CD4-positive, alpha-beta T cell treated with Interleukin-2 at 100 ng/mL for 4 hours (primary cell): Measurements from ENCODE around the gene CCNK.

Experiments used
- DNase-seq: peaks from one replicate; pipeline ENCODE4 v3.0.0-alpha.2; 2020; ENCODE audit warnings: low spot score

CCNK gene

GRCh38 chr14:99507860-99508640, 26.8 kb downstream of the CCNK start:
- no peak for DNase-seq

DNA sequence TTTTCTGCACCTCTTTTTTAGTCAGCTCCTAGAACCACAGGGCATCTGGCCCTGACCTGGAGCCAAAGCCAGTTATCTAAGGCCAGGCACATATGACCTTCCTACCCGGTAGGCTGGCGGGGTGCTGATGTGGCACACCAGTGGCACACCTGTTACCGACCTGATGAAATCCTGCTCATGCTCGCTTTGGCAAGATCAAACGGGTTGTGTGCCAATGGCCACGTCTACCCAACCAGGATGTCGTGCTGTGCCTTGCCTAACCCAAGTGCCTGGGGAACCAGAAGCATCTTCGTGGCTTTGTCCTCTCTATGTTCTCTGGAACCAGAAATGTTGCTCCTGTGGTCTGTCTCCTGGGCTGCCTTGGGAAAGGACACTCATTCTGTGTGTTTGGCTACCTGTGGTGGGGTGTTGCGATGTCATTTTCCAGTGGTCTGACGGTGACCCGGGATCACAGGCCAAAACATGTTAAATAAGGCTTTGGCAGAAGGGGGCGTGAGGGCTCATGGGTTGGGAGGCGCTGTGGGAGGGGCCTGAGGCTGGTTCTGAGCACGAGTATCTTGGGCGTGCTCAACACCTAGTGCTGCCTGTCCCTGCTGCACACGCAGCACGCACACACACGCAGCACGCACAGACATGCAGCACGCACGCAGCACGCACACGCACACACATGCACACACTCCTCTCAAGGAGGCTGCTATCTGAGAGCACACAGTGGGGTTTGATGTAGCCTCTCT, 27.9 kb downstream of the CCNK start:
- DNase-seq: no peak

GRCh38 chr14:99509871-99510555, 28.8 kb downstream of the CCNK start:
- no peak for DNase-seq

DNA sequence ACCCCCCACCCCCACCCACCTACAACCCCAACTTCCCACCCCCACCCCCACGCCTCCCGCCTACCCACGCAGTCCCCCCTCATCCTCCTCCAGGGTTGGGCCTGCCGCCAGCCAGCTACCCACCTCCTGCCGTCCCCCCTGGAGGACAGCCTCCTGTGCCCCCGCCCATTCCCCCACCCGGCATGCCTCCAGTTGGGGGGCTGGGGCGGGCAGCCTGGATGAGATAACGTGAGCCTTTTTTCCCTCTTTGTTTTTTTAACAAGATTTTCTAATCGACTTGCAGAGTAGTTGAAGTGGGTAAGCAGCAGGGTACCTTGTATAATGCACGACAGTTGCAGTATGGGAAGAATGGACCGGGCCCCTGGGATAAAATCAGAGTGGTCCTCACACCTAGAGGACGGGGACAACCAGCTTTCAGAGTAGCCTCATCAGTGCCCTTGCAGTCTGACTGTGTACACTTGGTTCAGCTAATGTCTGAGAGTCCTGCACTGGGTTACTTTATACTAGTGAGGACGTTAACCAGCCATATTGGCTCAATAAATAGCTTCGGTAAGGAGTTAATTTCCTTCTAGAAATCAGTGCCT, 29.4 kb downstream of the CCNK start:
- DNase-seq: no peak

- no peak for DNase-seq
These were observed 30.4 kb downstream of the CCNK start for GRCh38 chr14:99511421-99512109.

DNA sequence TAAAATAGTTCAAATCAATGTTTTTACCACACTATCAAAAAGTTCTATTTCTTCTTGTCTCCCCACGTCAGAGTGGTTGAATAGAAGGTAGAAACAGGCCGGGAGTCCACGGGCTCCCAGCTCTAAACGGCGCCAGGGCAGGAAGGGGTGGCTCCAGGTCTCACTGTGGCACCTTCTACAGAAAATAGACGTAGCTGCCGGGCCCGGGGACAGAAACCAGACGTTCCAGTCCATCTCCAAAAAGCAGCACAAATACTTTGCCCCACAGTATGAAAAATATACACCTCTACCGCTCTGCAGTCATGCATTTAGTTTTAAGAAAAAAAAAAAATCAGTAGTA, 30.9 kb downstream of the CCNK start:
- no peak for DNase-seq

- no peak for DNase-seq
These were observed 31.5 kb downstream of the CCNK start for GRCh38 chr14:99512571-99513182.

DNA sequence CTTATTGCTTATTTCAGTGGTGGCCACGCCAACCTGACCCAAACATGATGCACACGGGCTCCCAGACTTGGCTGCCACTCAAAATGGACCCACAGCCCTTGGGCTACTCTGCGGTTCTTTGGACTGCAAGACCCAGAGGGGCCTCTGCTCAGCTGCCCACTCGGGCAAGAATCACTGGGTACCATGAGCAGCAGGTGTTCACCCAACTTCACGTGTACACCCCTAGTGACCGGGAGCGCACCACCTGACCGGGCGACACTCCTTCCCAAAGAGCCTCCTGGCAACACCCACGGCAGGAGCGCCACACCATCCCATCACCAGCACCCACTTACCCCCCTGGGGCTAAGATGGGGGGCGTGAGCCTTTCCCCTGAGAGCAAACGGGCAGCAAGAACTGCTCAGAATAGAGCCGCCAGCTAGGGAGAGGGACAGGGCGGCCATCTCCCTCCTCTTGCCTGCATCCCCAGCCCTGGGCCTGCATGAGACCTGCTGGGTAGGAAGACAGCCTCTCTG, 32.0 kb downstream of the CCNK start:
- DNase-seq: no peak

GRCh38 chr14:99513946-99514551, 32.8 kb downstream of the CCNK start:
- no peak for DNase-seq

DNA sequence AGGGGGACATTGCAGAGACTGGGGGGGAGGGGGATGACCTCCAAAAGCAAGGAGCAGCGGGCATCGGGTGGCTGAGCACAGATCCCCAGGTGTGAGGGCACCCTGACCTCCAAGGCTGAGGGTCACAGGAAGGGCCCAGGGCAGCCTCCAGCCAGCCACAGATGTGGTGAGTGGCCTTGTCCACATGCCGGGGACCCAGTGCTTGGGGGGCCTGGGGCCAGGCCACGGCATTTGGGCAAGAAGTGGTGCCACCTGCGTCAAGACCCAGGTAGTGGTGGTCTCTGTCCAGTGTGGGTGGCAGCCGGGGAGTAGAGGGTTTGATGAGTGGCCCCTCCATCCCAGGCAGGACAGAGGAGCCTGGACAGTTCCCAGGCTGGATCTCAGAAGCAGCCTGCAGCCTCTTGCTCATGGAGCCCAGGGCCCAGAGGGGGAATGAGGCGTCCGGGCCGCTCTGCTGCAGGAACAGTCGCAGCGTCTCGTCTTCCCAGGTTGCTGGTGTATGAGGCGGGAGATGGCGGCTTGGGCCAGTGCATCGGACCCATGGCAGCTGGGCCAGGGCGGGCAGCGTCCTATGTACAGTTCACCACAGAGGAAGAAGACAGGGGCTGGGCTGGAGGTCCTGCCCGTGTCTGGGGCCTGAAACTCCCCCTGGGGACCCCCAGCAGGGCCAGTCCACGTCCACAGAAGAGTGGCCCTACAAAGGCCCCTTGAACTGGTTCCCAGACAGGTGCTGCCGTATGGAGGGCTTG, 33.5 kb downstream of the CCNK start:
- DNase-seq: no peak

DNA sequence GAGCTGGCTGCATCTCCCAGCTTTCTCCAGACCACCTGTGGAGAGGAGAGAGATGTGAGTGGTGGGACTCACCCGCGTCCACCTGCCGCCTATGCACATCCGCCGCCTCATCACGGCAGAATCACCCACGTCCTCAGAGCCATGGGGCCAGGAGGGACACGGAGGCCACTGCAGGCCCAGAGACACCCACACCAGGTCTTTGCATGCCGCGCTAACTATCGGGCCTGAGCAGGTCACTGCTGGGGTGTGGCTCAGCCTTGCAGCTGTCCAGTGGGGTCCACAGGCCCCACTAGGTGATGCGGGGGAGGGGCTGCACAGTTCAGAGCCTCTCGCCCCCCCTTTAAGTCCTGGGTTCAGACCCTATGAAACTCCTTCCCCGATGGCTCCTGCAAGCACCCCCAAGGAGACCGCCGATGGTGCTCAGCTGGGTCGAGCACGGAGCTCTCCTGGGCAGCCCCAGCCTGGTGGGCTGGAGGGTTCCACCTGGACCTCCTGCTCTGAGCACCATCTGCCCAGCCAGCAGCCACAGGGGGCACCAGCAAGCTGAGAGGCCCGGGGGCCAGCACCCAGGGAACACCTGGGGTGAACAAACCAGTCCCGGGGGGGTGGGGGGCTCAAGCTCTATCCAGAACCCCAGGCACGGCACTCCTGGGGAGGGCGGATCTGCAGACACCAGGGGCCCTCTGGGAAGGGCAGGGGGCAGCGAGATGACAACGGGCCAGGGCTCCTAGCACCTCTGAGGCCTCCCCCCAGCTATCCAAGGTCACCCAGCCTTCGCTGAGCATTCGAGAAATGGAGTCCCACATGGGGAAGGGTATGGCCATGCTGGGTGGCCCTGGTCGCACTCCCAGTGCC, 34.3 kb downstream of the CCNK start:
- no peak for DNase-seq

DNA sequence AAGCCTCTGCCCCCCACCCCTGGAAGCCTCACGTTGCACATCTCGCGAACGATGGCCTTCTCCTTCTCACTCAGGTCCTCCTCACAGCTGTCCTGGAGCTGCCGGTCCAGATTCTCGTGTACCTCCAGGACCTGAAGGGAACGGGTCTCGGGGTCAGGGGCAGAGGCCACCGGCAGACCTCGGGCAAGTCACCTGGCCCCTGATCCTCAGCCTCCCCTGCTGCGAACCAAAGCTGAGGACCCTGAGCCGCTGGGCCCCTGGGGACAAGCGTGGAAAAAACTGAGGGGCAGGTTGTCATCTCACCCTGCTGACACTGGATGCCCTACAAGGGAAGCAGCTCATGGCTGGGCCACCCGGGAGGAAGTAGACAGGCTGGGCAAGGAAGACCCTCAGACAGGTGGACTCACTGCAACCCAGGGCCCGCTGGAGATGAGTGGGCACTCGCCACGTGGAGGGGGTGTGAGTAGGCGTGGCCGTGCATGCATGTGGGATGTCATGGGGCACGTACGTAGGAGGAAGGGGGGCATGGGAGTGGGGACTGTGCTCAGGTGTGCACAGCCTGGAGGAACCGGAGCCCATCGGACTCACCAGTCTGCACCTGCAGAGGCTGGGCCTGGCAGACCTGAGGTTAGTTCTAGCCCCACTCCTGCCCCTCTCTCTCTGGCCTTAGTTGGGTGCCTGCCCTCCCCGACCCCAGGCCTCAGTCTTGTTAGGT, 35.1 kb downstream of the CCNK start:
- DNase-seq: no peak

- DNase-seq: no peak
These were observed 35.8 kb downstream of the CCNK start for GRCh38 chr14:99516871-99517642.

- DNase-seq: no peak
These were observed 36.6 kb downstream of the CCNK start for GRCh38 chr14:99517643-99518381.

DNA sequence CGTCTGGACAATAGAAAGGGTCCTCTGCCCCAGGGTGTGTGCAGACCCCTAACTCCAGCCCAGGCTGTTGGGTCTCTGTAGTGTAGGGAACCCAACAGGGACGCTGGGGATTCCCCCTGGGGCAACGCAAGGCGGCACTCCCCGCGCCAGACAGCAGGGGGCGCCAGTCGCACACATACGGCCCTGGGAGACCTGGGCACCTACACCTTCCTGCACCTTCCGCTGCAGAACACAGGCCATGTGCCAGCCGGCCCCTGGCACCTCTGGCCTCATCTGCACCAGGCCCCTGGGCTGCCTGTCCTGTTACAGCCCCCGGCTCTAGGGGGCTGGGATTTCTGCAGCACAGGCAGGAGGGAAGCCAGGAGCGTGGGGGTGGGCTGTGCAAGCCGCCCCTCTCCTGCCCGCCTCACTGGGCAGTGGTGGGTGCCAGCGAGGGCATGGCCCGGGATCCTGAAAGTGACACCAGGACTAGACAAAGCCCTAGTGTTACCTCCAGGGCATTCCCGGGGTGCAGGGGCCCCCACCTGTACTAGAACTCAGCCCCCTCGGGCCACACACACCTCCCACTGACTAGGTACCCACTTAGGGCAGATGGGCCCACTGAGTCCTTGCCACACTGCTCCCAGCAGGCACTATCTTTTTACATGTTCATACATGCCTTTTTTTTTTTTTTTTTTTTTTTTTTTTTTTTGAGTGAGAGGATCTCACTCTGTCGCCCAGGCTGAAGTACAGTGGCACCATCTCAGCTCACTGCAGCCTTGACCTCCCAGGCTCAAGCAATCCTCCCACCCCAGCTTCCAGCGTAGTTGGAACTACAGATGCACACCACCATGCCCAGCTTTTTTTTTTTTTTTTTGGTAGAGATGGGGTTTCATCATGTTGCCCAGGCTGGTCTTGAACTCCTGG, 37.5 kb downstream of the CCNK start:
- DNase-seq: peak; percentile 80

DNA sequence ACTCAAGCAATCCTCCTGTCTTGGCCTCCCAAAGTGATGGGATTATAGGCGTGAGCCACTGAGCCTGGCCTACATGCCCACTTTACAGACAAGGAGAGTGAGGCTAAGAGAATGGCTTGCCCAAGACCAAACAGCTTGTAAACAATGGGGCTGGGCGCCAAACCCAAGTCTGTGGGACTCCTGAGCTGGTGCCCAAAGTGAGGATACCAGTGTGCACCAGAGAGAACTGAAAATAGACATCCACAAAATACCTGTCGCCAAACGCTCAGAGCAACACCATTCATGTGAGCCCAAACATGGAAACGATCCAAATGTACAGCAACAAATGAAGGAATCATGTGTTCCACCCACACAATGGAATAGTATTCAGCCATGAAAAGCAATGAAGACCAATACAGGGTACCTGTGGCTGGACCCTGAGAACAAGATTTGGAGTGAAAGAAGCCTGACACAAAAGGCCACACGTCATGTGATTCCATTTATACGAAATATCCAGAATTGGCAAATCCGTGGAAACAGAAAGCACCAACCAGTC, 38.2 kb downstream of the CCNK start:
- DNase-seq: no peak
